ENCODE results near the gene RASAL2. TPM values are rescaled to one million over a fixed set of nuclear protein-coding genes. Genes with fewer than 3 reads are reported as not detected.

RASAL2 gene
- polyA plus RNA-seq, 2 of the 4 experiments (the other 2 are of a cell fraction): 7.1 to 17.6 TPM

DNA sequence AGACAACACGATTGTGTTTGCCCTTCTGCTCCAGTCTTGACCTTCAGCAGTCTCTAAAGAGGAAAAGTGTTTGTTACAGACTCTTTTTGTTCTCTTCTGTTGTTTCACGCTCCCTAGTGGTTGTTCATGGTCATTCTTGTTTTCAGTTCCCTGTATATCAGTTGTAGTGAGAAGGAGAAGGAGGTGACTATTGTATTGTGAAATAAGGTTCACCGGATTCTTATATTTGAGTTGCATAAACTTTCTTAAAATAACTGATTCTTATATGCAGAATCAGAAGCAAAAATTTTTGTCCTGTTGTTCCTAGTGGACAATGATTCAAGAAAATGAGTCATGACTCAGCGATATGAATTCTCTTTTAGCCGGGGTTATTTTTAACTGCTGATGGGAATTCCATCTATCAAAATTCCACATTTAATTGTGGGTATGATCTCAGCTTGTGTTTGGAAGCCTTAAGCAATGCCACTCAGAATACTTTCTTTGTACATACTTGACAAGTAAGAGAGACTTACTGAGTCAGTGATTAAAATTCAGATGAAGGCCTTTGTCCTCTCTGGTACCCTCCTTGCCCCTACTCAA, 250.7 kb downstream of the RASAL2 start:
- H3K4me2 ChIP-seq: peak overlapping the region; percentile 59
- ATAC-seq (peak; percentile 89 to 94), DNase-seq (ENCODE audit: low read depth in 1 of 2, low spot score in 1 of 2) (peak; percentile 17 to 62), FAIRE-seq (peak; percentile 73)
- no peak overlapping the region for H3K4me3 ChIP-seq
- POLR2A ChIA-PET: no interaction called here
- H3K27ac ChIP-seq: peak overlapping the region; percentile 30 to 63; a peak in 4 of 6 replicates
- CTCF ChIA-PET: interaction anchor here (0.6 to 3.2 kb wide), 13 partner anchors 8 to 608 kb away, joined by 3 to 11 read pairs (median 4); no protein-coding TSS in a partner anchor
- peaks cover 29% of the 10 kb centered on the region for H3K4me1 ChIP-seq
- WGBS (ENCODE audit: missing lambda C conversion rate): 21% methylated on average over 5 of the region's 5 CpGs
- no peaks in the 10 kb centered on the region for H3K9me3 ChIP-seq
- TF ChIP-seq ESRRA (IDR thresholded peaks at IDR 0.05; ENCODE audit: borderline replicate concordance, low read length) (peak; percentile 71; the same call in 1 of the 2 replicates), HEYL (CRISPR knock-in tag; IDR thresholded peaks at IDR 0.05) (no peak), EHF (CRISPR knock-in tag; IDR thresholded peaks at IDR 0.05) (no peak), SMC3 (IDR thresholded peaks at IDR 0.05) (peak; percentile 45; the same call in 2 of the 3 replicates), TP53 (CRISPR knock-in tag; IDR thresholded peaks at IDR 0.05) (no peak), POLR2A (IDR thresholded peaks at IDR 0.05; ENCODE audit: low read length) (no peak), RAD21 (conservative IDR thresholded peaks at IDR 0.05 in 1 of 2, IDR thresholded peaks at IDR 0.05 in 1 of 2) (peak; percentile 41 to 54; a peak in 4 of 5 replicates), ZFP36 (IDR thresholded peaks at IDR 0.05; ENCODE audit: borderline replicate concordance, partially characterized antibody) (no peak), NPAS2 (CRISPR knock-in tag; IDR thresholded peaks at IDR 0.05; ENCODE audit: borderline replicate concordance) (no peak), RARB (CRISPR knock-in tag; IDR thresholded peaks at IDR 0.05) (no peak), EP300 (IDR thresholded peaks at IDR 0.05) (no peak), FOSL2 (IDR thresholded peaks at IDR 0.05) (no peak), FOSL2 (CRISPR knock-in tag; IDR thresholded peaks at IDR 0.05) (peak; percentile 73), KDM1A (IDR thresholded peaks at IDR 0.05; ENCODE audit: low read depth) (no peak), ZNF302 (CRISPR knock-in tag; IDR thresholded peaks at IDR 0.05) (no peak), TFCP2L1 (CRISPR knock-in tag; IDR thresholded peaks at IDR 0.05) (no peak), GATA3 (IDR thresholded peaks at IDR 0.05; ENCODE audit: borderline replicate concordance) (no peak), MYC (IDR thresholded peaks at IDR 0.05; ENCODE audit: borderline replicate concordance, low read length) (no peak), JUN (IDR thresholded peaks at IDR 0.05) (no peak), NFE2L2 (conservative IDR thresholded peaks at IDR 0.05; ENCODE audit: low read length) (peak; percentile 80), CBX8 (IDR thresholded peaks at IDR 0.05) (no peak), ZSCAN20 (CRISPR knock-in tag; IDR thresholded peaks at IDR 0.05) (no peak), HOXA7 (CRISPR knock-in tag; IDR thresholded peaks at IDR 0.05) (no peak), HDAC2 (IDR thresholded peaks at IDR 0.05) (no peak), CEBPB (IDR thresholded peaks at IDR 0.05) (peak; percentile 63 to 72; a peak in 3 of 4 replicates), KDM5A (IDR thresholded peaks at IDR 0.05) (no peak), RFX5 (IDR thresholded peaks at IDR 0.05) (no peak), MAZ (IDR thresholded peaks at IDR 0.05; ENCODE audit: borderline replicate concordance, low read depth, low read length) (no peak)
- TF ChIP-seq, protein P1, sequence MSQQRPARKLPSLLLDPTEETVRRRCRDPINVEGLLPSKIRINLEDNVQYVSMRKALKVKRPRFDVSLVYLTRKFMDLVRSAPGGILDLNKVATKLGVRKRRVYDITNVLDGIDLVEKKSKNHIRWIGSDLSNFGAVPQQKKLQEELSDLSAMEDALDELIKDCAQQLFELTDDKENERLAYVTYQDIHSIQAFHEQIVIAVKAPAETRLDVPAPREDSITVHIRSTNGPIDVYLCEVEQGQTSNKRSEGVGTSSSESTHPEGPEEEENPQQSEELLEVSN (IDR thresholded peaks at IDR 0.05; ENCODE audit: borderline replicate concordance, low read depth): no peak
- TF ChIP-seq, protein P2, sequence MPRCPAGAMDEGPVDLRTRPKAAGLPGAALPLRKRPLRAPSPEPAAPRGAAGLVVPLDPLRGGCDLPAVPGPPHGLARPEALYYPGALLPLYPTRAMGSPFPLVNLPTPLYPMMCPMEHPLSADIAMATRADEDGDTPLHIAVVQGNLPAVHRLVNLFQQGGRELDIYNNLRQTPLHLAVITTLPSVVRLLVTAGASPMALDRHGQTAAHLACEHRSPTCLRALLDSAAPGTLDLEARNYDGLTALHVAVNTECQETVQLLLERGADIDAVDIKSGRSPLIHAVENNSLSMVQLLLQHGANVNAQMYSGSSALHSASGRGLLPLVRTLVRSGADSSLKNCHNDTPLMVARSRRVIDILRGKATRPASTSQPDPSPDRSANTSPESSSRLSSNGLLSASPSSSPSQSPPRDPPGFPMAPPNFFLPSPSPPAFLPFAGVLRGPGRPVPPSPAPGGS (IDR thresholded peaks at IDR 0.05): no peak
- TF ChIP-seq, protein P3, sequence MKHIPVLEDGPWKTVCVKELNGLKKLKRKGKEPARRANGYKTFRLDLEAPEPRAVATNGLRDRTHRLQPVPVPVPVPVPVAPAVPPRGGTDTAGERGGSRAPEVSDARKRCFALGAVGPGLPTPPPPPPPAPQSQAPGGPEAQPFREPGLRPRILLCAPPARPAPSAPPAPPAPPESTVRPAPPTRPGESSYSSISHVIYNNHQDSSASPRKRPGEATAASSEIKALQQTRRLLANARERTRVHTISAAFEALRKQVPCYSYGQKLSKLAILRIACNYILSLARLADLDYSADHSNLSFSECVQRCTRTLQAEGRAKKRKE (CRISPR knock-in tag; IDR thresholded peaks at IDR 0.05; ENCODE audit: low read depth): no peak
- TF ChIP-seq, protein P4, sequence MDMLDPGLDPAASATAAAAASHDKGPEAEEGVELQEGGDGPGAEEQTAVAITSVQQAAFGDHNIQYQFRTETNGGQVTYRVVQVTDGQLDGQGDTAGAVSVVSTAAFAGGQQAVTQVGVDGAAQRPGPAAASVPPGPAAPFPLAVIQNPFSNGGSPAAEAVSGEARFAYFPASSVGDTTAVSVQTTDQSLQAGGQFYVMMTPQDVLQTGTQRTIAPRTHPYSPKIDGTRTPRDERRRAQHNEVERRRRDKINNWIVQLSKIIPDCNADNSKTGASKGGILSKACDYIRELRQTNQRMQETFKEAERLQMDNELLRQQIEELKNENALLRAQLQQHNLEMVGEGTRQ (IDR thresholded peaks at IDR 0.05): no peak
- TF ChIP-seq, protein P5, sequence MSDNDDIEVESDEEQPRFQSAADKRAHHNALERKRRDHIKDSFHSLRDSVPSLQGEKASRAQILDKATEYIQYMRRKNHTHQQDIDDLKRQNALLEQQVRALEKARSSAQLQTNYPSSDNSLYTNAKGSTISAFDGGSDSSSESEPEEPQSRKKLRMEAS (IDR thresholded peaks at IDR 0.05): no peak
- TF ChIP-seq, protein P6, sequence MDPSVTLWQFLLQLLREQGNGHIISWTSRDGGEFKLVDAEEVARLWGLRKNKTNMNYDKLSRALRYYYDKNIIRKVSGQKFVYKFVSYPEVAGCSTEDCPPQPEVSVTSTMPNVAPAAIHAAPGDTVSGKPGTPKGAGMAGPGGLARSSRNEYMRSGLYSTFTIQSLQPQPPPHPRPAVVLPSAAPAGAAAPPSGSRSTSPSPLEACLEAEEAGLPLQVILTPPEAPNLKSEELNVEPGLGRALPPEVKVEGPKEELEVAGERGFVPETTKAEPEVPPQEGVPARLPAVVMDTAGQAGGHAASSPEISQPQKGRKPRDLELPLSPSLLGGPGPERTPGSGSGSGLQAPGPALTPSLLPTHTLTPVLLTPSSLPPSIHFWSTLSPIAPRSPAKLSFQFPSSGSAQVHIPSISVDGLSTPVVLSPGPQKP (IDR thresholded peaks at IDR 0.05; ENCODE audit: low read depth, low read length): no peak
- TF ChIP-seq, protein P7, sequence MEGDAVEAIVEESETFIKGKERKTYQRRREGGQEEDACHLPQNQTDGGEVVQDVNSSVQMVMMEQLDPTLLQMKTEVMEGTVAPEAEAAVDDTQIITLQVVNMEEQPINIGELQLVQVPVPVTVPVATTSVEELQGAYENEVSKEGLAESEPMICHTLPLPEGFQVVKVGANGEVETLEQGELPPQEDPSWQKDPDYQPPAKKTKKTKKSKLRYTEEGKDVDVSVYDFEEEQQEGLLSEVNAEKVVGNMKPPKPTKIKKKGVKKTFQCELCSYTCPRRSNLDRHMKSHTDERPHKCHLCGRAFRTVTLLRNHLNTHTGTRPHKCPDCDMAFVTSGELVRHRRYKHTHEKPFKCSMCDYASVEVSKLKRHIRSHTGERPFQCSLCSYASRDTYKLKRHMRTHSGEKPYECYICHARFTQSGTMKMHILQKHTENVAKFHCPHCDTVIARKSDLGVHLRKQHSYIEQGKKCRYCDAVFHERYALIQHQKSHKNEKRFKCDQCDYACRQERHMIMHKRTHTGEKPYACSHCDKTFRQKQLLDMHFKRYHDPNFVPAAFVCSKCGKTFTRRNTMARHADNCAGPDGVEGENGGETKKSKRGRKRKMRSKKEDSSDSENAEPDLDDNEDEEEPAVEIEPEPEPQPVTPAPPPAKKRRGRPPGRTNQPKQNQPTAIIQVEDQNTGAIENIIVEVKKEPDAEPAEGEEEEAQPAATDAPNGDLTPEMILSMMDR (IDR thresholded peaks at IDR 0.05): peak; percentile 62
- TF ChIP-seq, protein P8, sequence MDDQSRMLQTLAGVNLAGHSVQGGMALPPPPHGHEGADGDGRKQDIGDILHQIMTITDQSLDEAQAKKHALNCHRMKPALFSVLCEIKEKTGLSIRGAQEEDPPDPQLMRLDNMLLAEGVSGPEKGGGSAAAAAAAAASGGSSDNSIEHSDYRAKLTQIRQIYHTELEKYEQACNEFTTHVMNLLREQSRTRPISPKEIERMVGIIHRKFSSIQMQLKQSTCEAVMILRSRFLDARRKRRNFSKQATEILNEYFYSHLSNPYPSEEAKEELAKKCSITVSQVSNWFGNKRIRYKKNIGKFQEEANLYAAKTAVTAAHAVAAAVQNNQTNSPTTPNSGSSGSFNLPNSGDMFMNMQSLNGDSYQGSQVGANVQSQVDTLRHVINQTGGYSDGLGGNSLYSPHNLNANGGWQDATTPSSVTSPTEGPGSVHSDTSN (IDR thresholded peaks at IDR 0.05): no peak

Data from A549 (cell line).